ENCODE measurements around the gene OR2A2. TPM values are rescaled to one million over a fixed set of nuclear protein-coding genes. Genes with fewer than 3 reads are reported as not detected.

The OR2A2 gene
- polyA plus RNA-seq, 1 of the 3 experiments (the other 2 are of a cell fraction): not detected

- TF ChIP-seq FOSL2 (IDR thresholded peaks at IDR 0.05; ENCODE audit: borderline replicate concordance, low read depth) (no peak), SMC3 (IDR thresholded peaks at IDR 0.05; ENCODE audit: low read depth, low read length) (no peak), USF1 (IDR thresholded peaks at IDR 0.05; ENCODE audit: borderline replicate concordance, low read depth) (no peak), EP300 (IDR thresholded peaks at IDR 0.05; ENCODE audit: borderline replicate concordance in 1 of 2, low read depth in 1 of 2, low read length in 1 of 2) (no peak), TCF12 (IDR thresholded peaks at IDR 0.05) (no peak), PBX3 (IDR thresholded peaks at IDR 0.05) (no peak), FOXJ3 (CRISPR knock-in tag; IDR thresholded peaks at IDR 0.05) (no peak), TAF1 (IDR thresholded peaks at IDR 0.05; ENCODE audit: borderline replicate concordance, low read depth, low read length) (no peak), JUND (IDR thresholded peaks at IDR 0.05) (no peak), RAD21 (IDR thresholded peaks at IDR 0.05; ENCODE audit: low read length) (no peak), GABPA (IDR thresholded peaks at IDR 0.05; ENCODE audit: low read depth) (no peak)
These were observed 4.3 kb downstream of the OR2A2 start (continued) for GRCh38 chr7:144113651-144114050.

GRCh38 chr7:144118341-144118740 is 9.0 kb downstream of the OR2A2 start:
- H3K79me2 ChIP-seq (ENCODE audit: insufficient read depth): no peaks in the 10 kb centered on the region
- H3K9me2 ChIP-seq: no peaks in the 10 kb centered on the region
- DNase-seq: no peak
- no peak overlapping the region for H3K27ac ChIP-seq (ENCODE audit: low read depth in 2 of 2, low read length in 1 of 2)
- H2AFZ ChIP-seq (ENCODE audit: low read depth): no peak overlapping the region
- CTCF ChIA-PET: no interaction called here
- H3K36me3 ChIP-seq (replicated peaks in 1 of 2; ENCODE audit: control insufficient read depth in 1 of 2, insufficient read depth in 2 of 2, low read length in 1 of 2): no peaks in the 10 kb centered on the region
- H3K9ac ChIP-seq: no peak overlapping the region
- no peak overlapping the region for H3K4me2 ChIP-seq
- 1% methylated on average over 8 of the region's 8 CpGs for whole genome bisulfite sequencing (ENCODE audit: low lambda C conversion rate)
- no peaks in the 10 kb centered on the region for H3K27me3 ChIP-seq (ENCODE audit: insufficient read depth)
- H3F3A ChIP-seq (replicated peaks; ENCODE audit: insufficient read depth): no peaks in the 10 kb centered on the region
- no peak overlapping the region; a peak in 1 of 4 replicates for H3K4me3 ChIP-seq (ENCODE audit: low read depth in 2 of 2, low read length in 1 of 2)
- H3K4me1 ChIP-seq (ENCODE audit: control insufficient read depth in 1 of 2, insufficient read depth in 2 of 2, low read depth in 1 of 2, low read length in 1 of 2): no peaks in the 10 kb centered on the region; a peak in 1 of 4 replicates
- no peaks in the 10 kb centered on the region for H3K9me3 ChIP-seq
- POLR2A ChIA-PET: no interaction called here
- no peaks in the 10 kb centered on the region for H4K20me1 ChIP-seq (ENCODE audit: insufficient read depth)
- TF ChIP-seq GABPA (IDR thresholded peaks at IDR 0.05; ENCODE audit: low read depth): no peak
- TF ChIP-seq PBX3 (IDR thresholded peaks at IDR 0.05): no peak
- TF ChIP-seq FOXJ3 (CRISPR knock-in tag; IDR thresholded peaks at IDR 0.05): no peak
- TF ChIP-seq MAX (IDR thresholded peaks at IDR 0.05; ENCODE audit: low read depth): no peak
- no peak for TF ChIP-seq USF1 (IDR thresholded peaks at IDR 0.05; ENCODE audit: borderline replicate concordance, low read depth)
- TF ChIP-seq USF2 (IDR thresholded peaks at IDR 0.05; ENCODE audit: borderline replicate concordance, low read depth, low read length): no peak
- TF ChIP-seq POLR2AphosphoS5 (IDR thresholded peaks at IDR 0.05; ENCODE audit: low read depth, low read length): no peak
- no peak for TF ChIP-seq ELF1 (IDR thresholded peaks at IDR 0.05)
- TF ChIP-seq JUND (IDR thresholded peaks at IDR 0.05): no peak
- no peak for TF ChIP-seq REST (IDR thresholded peaks at IDR 0.05; ENCODE audit: low read depth, low read length)
- no peak for TF ChIP-seq SMC3 (IDR thresholded peaks at IDR 0.05; ENCODE audit: low read depth, low read length)
- TF ChIP-seq GATA2 (CRISPR knock-in tag; IDR thresholded peaks at IDR 0.05): no peak
- TF ChIP-seq RXRA (IDR thresholded peaks at IDR 0.05; ENCODE audit: borderline replicate concordance, low read depth): no peak
- TF ChIP-seq ZBTB33 (IDR thresholded peaks at IDR 0.05; ENCODE audit: borderline replicate concordance, low read depth): no peak
- no peak for TF ChIP-seq YY1 (IDR thresholded peaks at IDR 0.05; ENCODE audit: low read depth)
- no peak for TF ChIP-seq FOXM1 (IDR thresholded peaks at IDR 0.05; ENCODE audit: low read depth)
